Gastrocnemius medialis (tissue), 4 donors: ENCODE results near the gene DNAAF5.

Experiments
- POLR2A ChIP-seq, 2 donors: fragments of 450-650 bp; IDR thresholded peaks; one replicate each; pipeline ENCODE4 v1.6.1; 2017; ENCODE audit warnings: antibody characterized with exemption in 2 of 2, mild to moderate bottlenecking in 2 of 2, moderate library complexity in 2 of 2
- TF ChIP-seq, protein P1 (sequence below), 5 experiments: fragments of 450-650 bp in 3 of 5; fragments of 200-600 bp in 2 of 5; sonication (generic) in 2 of 5; IDR thresholded peaks in 4 of 5; conservative IDR thresholded peaks in 1 of 5; 1 replicate in 4 of 5; 2 replicates in 1 of 5; pipeline ENCODE4 v1.5.1; 2016 to 2019; ENCODE audit warnings: antibody characterized with exemption in 5 of 5, mild to moderate bottlenecking in 3 of 5, moderate library complexity in 3 of 5

GRCh38 chr7:833601-834258 is 107.2 kb downstream of the DNAAF5 start:
- no peak for TF ChIP-seq POLR2A (IDR thresholded peaks at IDR 0.05)
- TF ChIP-seq, protein P1, sequence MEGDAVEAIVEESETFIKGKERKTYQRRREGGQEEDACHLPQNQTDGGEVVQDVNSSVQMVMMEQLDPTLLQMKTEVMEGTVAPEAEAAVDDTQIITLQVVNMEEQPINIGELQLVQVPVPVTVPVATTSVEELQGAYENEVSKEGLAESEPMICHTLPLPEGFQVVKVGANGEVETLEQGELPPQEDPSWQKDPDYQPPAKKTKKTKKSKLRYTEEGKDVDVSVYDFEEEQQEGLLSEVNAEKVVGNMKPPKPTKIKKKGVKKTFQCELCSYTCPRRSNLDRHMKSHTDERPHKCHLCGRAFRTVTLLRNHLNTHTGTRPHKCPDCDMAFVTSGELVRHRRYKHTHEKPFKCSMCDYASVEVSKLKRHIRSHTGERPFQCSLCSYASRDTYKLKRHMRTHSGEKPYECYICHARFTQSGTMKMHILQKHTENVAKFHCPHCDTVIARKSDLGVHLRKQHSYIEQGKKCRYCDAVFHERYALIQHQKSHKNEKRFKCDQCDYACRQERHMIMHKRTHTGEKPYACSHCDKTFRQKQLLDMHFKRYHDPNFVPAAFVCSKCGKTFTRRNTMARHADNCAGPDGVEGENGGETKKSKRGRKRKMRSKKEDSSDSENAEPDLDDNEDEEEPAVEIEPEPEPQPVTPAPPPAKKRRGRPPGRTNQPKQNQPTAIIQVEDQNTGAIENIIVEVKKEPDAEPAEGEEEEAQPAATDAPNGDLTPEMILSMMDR (IDR thresholded peaks at IDR 0.05 in 4 of 5, conservative IDR thresholded peaks at IDR 0.05 in 1 of 5), result no peak
